KBM-7 (cell line): ENCODE data around the gene GIPC1.

Experiments
- DNase-seq: peaks from one replicate; pipeline ENCODE4 v3.0.0-alpha.2; 2015
- in situ Hi-C: fragments of 300-500 bp; cut with MboI; formaldehyde crosslinking; loops from 2 replicates; pipeline ENCODE4 v1.14.3; 2020; ENCODE audit warnings: low sequenced_read_pairs, low pct_unique_long_range_greater_than_20kb, mixed read lengths

The GIPC1 gene

GRCh38 chr19:14497228-14497921 is 1.4 kb upstream of the GIPC1 start:
- no peak for DNase-seq
- in situ Hi-C loops = no loop called here

DNA sequence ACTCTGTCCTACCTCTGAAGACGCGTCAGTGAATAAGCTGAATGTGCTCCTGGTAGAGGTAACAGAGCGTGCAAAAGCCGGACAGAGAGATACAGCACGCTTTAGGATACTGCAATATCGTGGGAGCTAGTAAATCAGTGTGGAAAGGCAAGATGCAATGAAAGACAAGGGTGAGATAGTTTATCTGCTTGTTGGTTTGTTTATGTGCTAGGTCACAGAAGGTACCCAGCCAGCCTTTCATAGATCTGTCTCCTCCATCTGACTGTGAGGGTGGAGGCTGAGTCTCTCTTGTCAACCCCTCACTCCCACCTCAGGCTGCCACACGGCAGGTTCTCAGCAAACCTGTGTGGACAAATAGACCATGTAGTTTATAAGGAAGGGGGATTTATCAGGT is 904 bp upstream of the GIPC1 start:
- DNase-seq = no peak
- in situ Hi-C loops = no loop called here

- no peak for DNase-seq
- in situ Hi-C loops = no loop called here
These were observed 277 bp downstream of the GIPC1 start for GRCh38 chr19:14495672-14496028.

GRCh38 chr19:14494910-14495671 is 836 bp downstream of the GIPC1 start:
- DNase-seq = no peak
- in situ Hi-C loops = no loop called here

- DNase-seq = no peak
- in situ Hi-C loops = no loop called here
These were observed 1.5 kb downstream of the GIPC1 start for GRCh38 chr19:14494411-14494810.

DNA sequence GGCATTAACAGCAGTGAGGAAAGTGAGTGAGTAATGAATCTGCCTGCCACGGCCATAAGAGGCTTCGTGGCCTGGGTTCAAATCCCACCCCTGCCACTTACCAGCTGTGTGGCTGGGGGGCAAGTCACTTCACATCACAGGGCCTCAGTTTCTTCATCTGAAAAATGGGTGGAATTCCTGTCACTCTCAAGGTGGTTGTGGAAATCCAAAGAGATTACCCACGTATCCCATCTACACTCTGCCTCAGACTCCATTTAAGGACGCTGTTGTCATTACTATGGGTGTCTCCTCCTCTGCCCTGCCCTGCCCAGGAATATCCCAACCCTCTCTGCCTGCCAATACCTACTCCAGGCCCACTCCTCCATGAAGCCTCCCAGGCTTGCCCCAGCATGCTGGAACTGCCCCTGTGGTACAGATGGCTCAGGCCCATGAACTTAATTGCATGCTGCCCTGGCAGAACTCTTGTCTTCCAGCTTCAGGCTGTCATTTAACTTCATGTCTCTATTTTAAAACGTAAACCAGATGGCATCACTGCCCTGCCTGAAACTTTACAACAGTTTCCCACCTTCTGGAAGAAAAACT is 3.1 kb downstream of the GIPC1 start:
- in situ Hi-C loops = no loop called here
- DNase-seq = no peak

DNA sequence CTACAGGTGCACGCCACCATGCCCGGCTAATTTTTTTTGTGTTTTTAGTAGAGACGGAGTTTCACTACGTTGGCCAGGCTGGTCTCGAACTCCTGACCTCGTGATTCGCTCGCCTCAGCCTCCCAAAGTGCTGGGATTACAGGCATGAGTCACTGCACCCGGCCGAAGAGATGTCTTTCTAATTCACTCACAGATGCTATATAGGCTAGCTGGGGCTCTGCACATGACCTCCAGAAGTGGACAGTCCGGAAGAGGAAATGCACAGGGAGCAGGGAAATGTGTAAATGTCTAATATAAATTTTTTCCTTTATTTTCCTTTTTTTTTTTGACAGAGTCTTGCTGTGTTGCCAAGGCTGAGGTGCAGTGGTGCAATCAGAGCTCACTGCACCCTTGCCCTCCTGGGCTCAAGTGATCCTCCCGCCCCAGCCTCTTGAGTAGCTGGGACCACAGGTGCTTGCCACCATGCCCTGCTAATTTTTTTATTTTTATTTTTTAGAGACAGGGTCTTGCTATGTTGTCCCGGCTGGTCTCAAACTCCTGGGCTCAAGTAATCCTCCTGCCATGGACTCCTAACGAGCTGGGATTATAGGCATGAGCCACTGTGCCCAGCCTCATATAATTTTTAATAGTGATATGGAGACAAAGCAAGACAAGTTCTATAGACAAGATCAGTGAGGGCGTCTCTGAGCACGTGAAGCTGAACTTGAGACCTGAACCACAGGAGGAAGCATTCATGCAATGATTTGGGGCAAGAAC is 8.4 kb downstream of the GIPC1 start:
- DNase-seq = no peak
- in situ Hi-C loops = no loop called here

DNA sequence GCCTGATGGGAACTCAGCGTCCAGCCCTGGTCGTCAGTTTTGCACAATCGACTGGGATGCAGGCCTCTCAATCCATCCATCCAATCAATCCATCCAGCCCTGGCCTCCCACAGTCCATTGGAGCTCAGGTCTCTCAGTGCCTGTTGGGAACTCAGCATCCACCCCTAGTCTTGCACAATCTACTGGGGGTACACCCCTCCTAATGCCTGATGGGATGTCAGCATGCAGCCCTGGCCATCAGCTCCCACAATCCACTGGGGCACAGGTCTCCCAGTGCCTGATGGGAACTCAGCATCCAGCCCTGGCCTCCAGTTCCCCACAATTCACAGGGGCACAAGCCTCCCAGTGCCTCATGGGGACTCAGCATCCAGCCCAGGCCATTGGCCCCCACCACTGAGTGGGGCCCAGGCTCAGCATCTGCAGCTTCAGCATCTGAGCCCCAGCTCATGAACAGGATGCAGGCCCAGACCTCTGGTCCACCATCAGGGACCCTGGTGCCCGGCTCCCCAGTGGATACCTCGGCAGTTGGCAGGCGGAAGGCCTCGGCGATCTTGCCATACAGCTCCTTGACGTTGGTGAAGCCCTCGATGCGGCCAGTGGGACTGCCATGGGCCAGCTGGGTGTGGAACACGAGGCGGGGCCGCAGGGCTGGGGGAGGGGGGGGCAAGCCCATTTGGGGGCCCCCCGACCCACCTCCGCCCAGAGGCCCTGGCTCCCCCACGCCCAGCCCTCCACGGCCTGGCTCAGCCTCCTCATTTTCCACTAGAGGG is 13.6 kb downstream of the GIPC1 start:
- in situ Hi-C loops = no loop called here
- DNase-seq = no peak

DNA sequence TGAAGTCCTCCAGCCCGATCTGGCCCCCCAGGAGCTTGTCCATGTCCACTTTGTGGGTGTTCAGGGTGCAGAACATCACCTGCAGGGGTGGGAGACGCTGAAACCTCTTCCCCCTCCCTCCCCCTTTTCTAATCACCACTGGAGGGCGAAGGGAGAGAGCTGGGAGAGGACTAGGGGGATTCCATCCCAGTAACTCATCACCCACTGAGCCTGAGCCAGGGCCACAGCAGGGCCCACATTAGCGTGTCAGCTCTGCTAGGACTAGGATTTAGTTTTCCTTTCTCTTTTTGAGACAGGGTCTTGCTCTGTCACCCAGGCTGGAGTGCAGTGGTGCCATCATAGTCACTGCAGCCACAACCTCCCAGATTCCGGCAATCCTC is 15.2 kb downstream of the GIPC1 start:
- DNase-seq = no peak
- in situ Hi-C loops = no loop called here

GRCh38 chr19:14479975-14480699 is 15.8 kb downstream of the GIPC1 start:
- peak; percentile 79 for DNase-seq
- in situ Hi-C loops = no loop called here

GRCh38 chr19:14479309-14479974 is 16.5 kb downstream of the GIPC1 start:
- no peak for DNase-seq
- in situ Hi-C loops = no loop called here

- in situ Hi-C loops = no loop called here
These were observed 17.8 kb downstream of the GIPC1 start for GRCh38 chr19:14478113-14478545.

GRCh38 chr19:14477418-14478112 is 18.4 kb downstream of the GIPC1 start:
- in situ Hi-C loops = no loop called here

More at GRCh38 chr19:14478113-14478545, 17.8 kb downstream of the GIPC1 start:
- no peak for DNase-seq

DNA sequence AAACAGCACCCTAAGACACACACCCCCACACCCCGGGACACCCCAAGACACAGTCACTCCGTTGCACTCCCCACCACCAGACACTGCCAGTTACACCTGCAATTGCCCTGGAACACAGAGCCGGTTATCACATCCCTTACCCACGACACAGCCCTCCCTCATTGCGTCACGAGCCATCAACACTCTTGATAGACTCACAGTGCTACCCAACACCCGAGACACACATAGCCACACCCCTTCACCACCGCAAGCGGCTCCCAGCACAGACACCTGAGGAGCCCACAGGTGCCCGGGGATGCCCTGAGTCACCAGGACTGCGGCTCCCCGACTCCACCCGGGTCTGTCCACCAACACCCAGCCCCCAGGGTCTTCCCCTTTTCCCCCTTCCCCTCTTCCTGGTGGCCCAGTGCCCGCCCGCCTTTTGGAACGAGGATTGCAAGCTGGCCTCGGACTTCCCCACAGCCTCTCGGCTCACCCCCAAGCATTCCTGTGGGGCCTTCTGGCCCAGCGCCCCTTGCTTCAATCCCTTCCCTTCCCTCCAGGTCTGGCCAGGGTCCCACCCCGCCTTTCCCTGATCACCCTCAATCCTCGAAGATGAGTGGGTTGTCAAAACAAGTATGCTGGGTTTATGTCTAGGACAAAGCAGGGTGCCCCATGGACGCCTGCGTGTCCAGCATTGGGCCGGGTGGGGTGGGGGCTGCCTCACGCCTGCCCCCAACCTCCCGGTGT is 19.1 kb downstream of the GIPC1 start:
- DNase-seq = no peak
- in situ Hi-C loops = no loop called here

More at GRCh38 chr19:14477418-14478112, 18.4 kb downstream of the GIPC1 start:
- DNase-seq = no peak

GRCh38 chr19:14476327-14476672 is 19.6 kb downstream of the GIPC1 start:
- in situ Hi-C loops = no loop called here
- DNase-seq = no peak

DNA sequence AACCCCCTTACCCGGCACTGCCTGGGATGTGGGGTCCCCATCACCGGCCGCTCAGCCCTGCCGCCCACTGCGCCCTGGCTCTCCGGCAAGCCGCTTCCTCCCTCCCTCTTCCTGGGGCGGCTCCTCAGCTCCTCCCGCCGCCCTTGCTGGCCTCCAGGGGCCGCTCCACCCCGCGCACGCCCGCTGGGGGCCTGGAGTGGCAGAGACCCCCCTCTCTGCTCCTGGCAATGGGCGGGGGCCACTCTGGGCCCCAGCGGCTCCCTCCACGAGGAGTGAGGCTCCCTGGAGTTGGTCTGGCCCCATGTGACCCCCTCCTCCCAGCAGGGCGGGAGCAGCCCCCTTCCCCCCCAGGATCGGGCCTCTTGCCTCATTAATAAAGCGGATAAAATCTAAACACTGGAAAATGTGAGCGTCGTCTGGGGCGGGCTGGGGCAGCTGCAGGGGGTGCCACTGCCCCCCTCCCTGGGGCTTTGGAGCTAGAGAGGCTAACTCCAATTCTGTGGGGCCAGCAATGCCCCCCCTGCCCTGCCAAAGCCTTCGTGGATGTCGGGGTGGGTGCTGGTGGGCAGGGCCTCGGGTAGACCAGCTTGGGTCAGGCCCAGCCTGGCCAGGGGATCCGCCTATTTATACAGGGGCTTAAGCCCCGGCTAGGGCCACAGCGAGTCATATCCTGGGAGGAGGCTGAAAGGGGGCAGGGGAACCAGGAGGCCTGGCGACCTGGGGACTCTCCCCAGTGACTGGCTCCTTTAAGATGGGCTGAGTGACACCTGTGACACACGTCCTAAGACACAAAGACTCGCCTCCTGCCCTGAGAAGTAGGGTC is 20.5 kb downstream of the GIPC1 start, which contains the start of gene PTGER1:
PTGER1 (minus strand) TSS at position 104 of the 823 bp plus-strand sequence. CDS start 1,034 bp downstream, outside the sequence.
- in situ Hi-C loops = no loop called here

More for the DNA sequence above, 20.5 kb downstream of the GIPC1 start, which contains the start of gene PTGER1:
- DNase-seq = peak; percentile 41
